GF-D8 (cell line): ENCODE data around the gene POU4F3.

Source experiments
- DNase-seq: peaks from one replicate; lab custom pipeline; 2025; lab: John Stamatoyannopoulos, UW

POU4F3 gene

DNA sequence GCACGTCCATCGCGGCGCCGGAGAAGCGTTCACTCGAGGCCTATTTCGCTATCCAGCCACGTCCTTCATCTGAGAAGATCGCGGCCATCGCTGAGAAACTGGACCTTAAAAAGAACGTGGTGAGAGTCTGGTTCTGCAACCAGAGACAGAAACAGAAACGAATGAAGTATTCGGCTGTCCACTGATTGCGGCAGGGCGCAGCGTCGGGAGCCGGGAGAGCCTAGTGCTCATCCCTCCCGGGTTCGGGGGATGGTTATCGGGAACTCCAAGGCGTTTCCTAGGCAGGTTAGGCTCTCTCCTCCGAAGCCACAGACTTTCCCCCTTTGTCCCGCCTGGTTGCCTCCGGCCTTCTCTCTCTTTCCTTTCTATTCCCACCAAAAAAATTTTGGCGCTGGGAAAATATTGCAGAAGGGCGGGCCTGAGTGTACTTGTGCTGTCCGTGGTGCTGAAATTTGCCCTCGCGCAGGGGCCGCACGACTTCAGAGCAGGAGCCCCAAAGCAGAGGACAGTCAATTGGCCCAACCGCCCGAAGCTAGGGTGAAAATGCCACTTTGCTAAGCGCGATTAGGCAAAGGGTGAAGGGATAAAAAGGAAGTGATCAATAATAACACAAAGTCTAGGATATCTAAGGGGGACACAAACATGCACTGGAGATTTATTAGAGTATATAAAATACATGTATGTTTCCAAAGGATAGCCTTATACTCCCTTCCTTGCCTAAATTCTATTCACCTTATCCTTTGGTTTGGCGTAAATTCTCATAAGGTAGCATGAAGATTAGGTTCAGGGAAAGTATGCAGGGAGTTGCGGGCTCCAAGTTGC is 1.8 kb downstream of the POU4F3 start:
- no peak for DNase-seq

- DNase-seq: no peak
Measured at GRCh38 chr5:146341854-146342253, 3.2 kb downstream of the POU4F3 start.

GRCh38 chr5:146342519-146342881 is 3.9 kb downstream of the POU4F3 start:
- DNase-seq: no peak

DNA sequence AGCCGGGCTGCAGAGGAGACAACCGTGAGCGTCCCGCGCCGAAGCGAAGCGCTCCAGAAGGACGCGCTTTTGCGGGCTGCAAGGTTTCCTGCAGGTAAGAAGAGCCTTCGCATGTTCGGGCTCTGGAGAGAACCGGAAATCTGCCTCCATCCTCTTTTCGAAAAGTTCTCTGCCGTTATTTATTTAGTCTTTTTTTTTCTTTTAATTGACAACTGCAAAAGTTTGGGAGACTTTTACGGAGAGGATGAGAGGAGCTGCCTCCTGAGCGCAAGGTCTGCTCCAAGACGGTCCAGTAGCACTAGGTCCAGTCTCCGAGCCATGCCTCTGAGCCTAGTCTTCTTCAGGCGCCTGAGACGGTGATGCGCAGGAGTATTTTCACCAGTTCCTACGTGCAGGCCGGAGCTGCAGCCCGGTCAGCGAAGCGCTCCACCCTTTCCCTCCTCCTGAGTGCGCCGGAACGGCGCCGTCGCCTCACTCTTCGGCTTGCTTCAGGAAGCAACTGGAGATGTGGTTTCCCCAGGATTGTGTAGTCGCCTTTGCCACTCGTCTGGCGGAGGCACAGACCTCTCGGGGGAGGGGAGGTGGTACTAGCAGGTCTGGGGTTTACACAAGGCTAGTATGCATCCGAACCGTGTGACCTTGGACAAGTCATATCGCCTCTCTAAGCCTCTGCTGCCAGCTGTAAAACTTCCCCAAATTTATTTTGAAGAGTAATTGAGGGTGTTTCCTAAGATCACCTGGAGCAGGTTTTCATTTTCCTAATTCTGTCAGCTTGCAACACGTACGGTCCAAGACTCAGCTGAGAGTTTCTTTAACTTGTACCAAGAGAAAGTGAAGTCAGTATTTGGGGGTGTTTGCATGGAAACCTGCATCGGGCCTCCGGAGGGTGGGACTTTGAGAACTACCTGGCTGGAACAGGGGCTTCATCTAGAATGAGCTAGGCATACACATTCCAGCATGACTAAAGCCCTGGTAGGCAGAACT is 4.5 kb downstream of the POU4F3 start:
- no peak for DNase-seq

- DNase-seq: no peak
Measured at GRCh38 chr5:146344155-146345118, 5.8 kb downstream of the POU4F3 start.

DNA sequence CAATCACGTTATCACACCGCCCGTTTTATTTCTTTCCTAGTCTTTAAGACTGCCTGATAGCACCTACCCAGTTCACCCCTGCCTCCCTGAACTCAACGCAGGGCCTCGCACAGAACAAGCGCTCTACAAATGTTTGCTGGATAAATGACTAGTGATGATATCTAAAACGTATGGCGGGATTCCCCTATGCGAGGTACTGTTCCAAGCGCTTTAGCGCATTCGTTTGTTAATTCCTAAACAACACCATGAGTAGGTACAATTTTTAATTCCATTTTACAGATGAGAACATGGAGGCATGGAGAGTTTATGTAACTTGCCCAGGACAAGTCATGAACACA is 6.6 kb downstream of the POU4F3 start:
- DNase-seq: no peak

- DNase-seq: no peak
Measured at GRCh38 chr5:146345578-146346366, 7.1 kb downstream of the POU4F3 start.

DNA sequence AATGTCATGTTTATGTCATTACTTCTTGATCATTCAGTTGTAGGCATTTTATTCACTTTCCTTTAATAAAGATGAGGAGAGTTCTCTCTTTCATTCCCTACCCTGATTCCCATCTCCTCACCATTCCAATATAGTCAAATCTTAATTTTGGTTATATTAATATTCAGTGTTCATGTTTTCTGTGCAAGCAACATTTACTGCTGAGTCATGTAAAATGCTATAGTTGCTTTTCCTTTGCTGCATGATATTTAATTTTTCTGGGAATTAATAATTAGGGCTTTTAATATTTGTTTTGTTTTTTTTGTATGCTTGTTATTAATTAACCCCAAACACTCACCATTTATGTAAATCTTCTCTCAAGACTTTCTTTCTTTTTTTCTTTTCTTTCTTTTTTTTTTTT is 18.5 kb downstream of the POU4F3 start:
- DNase-seq: no peak

GRCh38 chr5:146359836-146360235 is 21.2 kb downstream of the POU4F3 start:
- DNase-seq: no peak

DNA sequence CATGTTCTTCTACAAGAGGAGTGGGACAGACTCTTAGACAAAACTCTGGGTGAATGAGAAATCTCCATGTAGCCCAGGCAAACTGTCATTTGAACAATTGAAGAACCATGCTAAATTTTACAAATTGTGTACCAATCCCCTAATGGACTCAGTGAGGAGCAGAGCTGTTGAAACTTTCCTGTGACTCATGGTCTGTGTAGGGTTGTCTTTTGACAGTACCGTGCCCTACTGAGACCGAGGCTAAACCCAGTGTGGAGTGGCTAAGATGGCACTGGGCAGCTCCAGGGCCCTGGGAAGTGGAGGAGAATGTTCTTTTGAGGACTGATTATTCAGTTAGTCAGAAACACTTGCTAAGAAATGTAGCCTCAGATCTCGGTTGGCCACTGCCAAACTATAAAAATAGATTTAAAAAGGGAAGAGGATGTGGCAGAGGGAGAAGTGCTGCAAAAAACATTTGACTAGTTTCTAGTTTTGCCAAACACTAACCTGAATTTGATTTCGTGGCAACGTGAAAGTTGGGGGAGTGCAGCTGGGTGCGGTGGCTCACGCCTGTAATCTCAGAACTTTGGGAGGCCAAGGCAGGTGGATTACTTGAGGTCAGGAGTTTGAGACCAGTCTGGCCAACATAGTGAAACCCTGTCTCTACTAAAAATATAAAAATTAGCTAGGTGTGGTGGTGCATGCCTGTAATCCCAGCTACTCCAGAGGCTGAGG is 24.7 kb downstream of the POU4F3 start:
- DNase-seq: no peak

DNA sequence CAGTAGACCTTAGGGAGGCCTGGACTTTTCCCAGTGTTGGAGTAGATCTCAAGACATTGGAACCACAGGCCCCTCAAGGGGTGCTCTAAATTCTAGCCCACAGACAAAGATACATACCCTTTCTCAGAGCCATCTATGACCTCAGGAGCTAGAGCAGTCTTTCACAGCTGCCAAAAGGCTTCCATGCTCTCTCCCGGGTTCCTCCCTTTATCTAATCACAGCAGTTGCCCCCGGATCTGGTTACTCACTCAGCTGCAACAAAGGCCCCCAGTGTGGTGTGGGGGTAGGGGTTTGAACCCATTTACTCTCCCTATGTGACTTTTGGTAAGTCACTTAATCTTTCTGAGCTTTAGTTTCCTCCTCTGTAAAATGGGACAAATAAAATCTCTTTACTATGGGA is 27.0 kb downstream of the POU4F3 start:
- no peak for DNase-seq

DNA sequence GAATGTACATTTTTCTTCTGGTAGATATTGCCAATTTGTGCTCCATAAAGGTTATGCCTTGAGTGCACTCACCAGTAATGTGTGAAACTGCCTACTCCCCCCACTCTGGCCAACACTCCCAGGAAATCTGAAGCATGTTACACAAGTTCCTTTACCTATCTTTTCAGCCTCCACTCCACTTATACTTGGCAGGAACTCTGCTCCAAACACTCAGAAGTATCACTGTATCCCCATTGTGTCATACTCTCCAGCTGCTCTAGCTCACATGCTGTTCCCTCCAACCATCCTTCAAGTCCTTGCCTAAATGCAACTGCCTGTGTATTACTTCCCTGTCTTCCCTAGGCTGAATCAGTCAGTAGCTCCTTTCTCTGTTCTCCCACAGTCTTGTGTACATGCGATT is 28.3 kb downstream of the POU4F3 start:
- no peak for DNase-seq

DNA sequence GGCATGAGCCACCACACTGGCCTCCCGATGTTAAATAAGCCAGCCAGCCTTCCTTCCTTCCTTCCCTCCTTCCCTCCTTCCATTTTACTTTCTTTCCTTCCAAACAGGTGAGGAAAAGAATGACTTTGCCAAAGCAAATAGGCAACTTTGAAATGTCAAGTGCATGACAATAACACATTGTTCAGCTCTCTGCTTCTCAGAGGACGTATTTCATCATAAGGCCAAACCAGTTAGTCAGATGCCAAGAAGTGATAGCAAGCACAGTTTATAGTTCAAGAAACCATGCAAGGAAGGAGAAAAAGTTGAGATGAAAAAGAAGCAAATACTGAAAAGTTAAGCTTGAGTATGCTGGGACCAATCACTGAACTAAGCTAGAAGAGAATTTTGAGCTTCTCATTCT is 29.5 kb downstream of the POU4F3 start:
- DNase-seq: no peak

GRCh38 chr5:146369691-146370090 is 31.1 kb downstream of the POU4F3 start:
- no peak for DNase-seq

GRCh38 chr5:146376821-146377220 is 38.2 kb downstream of the POU4F3 start:
- DNase-seq: no peak

DNA sequence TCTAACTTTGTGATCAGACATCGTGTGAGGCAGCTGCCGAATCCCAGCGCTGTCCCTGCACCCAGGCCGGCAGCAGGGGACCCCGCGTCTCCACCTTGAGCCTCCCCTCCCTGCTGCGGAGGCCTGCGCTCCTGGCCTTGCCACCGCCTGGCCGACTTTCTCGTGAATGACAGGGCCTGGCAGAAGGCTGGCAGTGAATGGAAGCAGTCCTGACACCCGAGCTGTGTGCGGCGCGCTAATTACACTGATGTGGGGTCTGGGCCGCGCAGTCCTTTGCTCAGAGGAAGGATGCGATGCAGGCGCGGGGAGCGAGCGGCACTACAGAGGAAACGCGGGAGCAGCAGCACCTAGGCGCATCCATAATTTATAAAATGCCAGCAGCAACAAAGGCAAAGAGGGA is 40.3 kb downstream of the POU4F3 start:
- DNase-seq: no peak

DNA sequence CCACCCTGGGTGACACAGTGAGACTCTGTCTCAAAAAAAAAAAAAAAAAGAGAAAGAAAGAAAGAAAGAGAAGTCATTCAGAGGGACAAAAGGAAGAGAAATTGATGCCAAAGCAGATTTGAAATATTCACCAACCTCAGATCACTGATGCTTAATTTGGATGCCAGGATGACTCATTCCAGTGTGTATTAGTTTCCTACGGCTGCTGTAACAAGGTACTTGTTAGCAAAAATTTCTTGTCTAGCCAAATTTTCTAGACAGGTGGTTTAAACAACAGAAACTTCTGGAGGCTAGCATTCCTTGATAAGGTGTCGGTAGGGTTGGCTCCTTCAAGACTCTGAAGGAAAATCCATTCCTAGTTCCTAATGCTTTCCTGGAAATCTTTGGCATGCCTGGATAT is 42.1 kb downstream of the POU4F3 start:
- no peak for DNase-seq

- DNase-seq: no peak
Measured at GRCh38 chr5:146388386-146388785, 49.7 kb downstream of the POU4F3 start.

- no peak for DNase-seq
Measured at GRCh38 chr5:146390469-146390868, 51.8 kb downstream of the POU4F3 start.
